Astrocyte (in vitro differentiated cells and primary cell): Measurements from ENCODE around the gene APMAP. TPM values are rescaled to one million over a fixed set of nuclear protein-coding genes. Genes with fewer than 3 reads are reported as not detected.

ENCODE experiments used
- DNase-seq: peaks from one replicate; pipeline ENCODE4 v3.0.0-alpha.2; 2010; ENCODE audit warnings: low read depth
- FAIRE-seq: peaks from 2 replicates; lab custom pipeline; 2011; peaks lifted over from hg19 to GRCh38; lab: Jason Lieb, UNC
- H2AFZ ChIP-seq: 2 replicates; pipeline ENCODE4 v1.6.0; 2012; ENCODE audit warnings: low read depth, low read length, inconsistent platforms
- H3K27ac ChIP-seq: 2 replicates; pipeline ENCODE4 v1.5.1; 2011; ENCODE audit warnings: low read depth, low read length, inconsistent platforms
- H3K27me3 ChIP-seq: 2 replicates; pipeline ENCODE4 v1.6.0; 2011; ENCODE audit warnings: low read length, inconsistent platforms; ENCODE audit not compliant: insufficient read depth
- H3K36me3 ChIP-seq: 2 replicates; pipeline ENCODE4 v1.5.1; 2011; ENCODE audit warnings: low read length, inconsistent platforms; ENCODE audit not compliant: insufficient read depth
- H3K4me1 ChIP-seq: 2 replicates; pipeline ENCODE4 v1.5.1; 2011; ENCODE audit warnings: low read length, inconsistent platforms; ENCODE audit not compliant: insufficient read depth
- H3K4me2 ChIP-seq: 2 replicates; pipeline ENCODE4 v1.6.0; 2012; ENCODE audit warnings: low read length, inconsistent platforms
- H3K4me3 ChIP-seq: 2 replicates; pipeline ENCODE4 v1.5.1; 2011; ENCODE audit warnings: low read depth, mild to moderate bottlenecking, low read length, inconsistent platforms; ENCODE audit not compliant: insufficient read depth
- H3K79me2 ChIP-seq: 2 replicates; pipeline ENCODE4 v1.6.0; 2012; ENCODE audit warnings: mild to moderate bottlenecking, low read length, inconsistent platforms; ENCODE audit not compliant: insufficient read depth
- H3K9ac ChIP-seq: 2 replicates; pipeline ENCODE4 v1.6.0; 2012; ENCODE audit warnings: mild to moderate bottlenecking, low read length, inconsistent platforms
- H3K9me3 ChIP-seq: 2 replicates; pipeline ENCODE4 v1.5.1; 2012; ENCODE audit warnings: low read depth, mild to moderate bottlenecking, low read length, inconsistent platforms; ENCODE audit not compliant: insufficient read depth
- H4K20me1 ChIP-seq: 2 replicates; pipeline ENCODE4 v1.6.0; 2012; ENCODE audit warnings: low read length, inconsistent platforms; ENCODE audit not compliant: insufficient read depth
- H3K27ac Mint-ChIP-seq: one replicate; pipeline ENCODE4 v1.8.0; 2021; ENCODE audit warnings: mild to moderate bottlenecking, mixed read lengths; ENCODE audit not compliant: unreplicated experiment
- H3K27me3 Mint-ChIP-seq: one replicate; pipeline ENCODE4 v1.8.0; 2021; ENCODE audit warnings: low read depth, mixed read lengths; ENCODE audit not compliant: unreplicated experiment
- H3K36me3 Mint-ChIP-seq: one replicate; pipeline ENCODE4 v1.8.0; 2021; ENCODE audit warnings: low read depth, mixed read lengths; ENCODE audit not compliant: unreplicated experiment
- H3K4me1 Mint-ChIP-seq: one replicate; pipeline ENCODE4 v1.8.0; 2021; ENCODE audit warnings: low read depth, mixed read lengths; ENCODE audit not compliant: unreplicated experiment
- H3K4me3 Mint-ChIP-seq: one replicate; pipeline ENCODE4 v1.8.0; 2021; ENCODE audit warnings: mild to moderate bottlenecking, moderate library complexity, mixed read lengths; ENCODE audit not compliant: unreplicated experiment
- H3K9me3 Mint-ChIP-seq: one replicate; pipeline ENCODE4 v1.8.0; 2021; ENCODE audit warnings: mild to moderate bottlenecking, mixed read lengths; ENCODE audit not compliant: unreplicated experiment
- CTCF ChIP-seq: IDR thresholded peaks from 2 replicates; pipeline ENCODE4 v1.5.1; 2011; ENCODE audit warnings: low read depth, mild to moderate bottlenecking, inconsistent platforms, low read length, moderate library complexity; ENCODE audit not compliant: insufficient read depth
- EZH2 ChIP-seq: IDR thresholded peaks from 2 replicates; pipeline ENCODE4 v1.6.1; 2012; ENCODE audit warnings: mild to moderate bottlenecking, low read length, inconsistent platforms; ENCODE audit not compliant: insufficient read depth
- total RNA-seq: library from RNA; stranded (reverse); gene quantifications from 2 replicates; pipeline ENCODE4 v1.2.1, GENCODE V29; 2021

The APMAP gene
- total RNA-seq, 1 donor from 2014 or later: 110 TPM

- Mint-ChIP-seq H3K9me3 (peaks cover 11% of the 10 kb centered on the region), H3K4me3 (no peak overlapping the region), H3K36me3 (no peaks in the 10 kb centered on the region), H3K27ac (no peak overlapping the region), H3K27me3 (peaks cover 15% of the 10 kb centered on the region), H3K4me1 (peaks cover 17% of the 10 kb centered on the region)
- H3K27ac ChIP-seq: no peak overlapping the region
- no peaks in the 10 kb centered on the region for H3K9me3 ChIP-seq
- DNase-seq: no peak
- no peaks in the 10 kb centered on the region for H3K27me3 ChIP-seq
- H3K4me3 ChIP-seq: no peak overlapping the region
- H3K9ac ChIP-seq: no peak overlapping the region
- H3K79me2 ChIP-seq: no peaks in the 10 kb centered on the region
- no peak overlapping the region for H2AFZ ChIP-seq
- no peaks in the 10 kb centered on the region for H3K36me3 ChIP-seq
- peak overlapping the region; percentile 73 for H3K4me2 ChIP-seq
- no peak for TF ChIP-seq CTCF
- no peak for TF ChIP-seq EZH2
- no peak for FAIRE-seq
- H3K4me1 ChIP-seq: no peaks in the 10 kb centered on the region
- H4K20me1 ChIP-seq: no peaks in the 10 kb centered on the region
Observed at GRCh38 chr20:24918579-24919566, 73.7 kb downstream of the APMAP start.

- Histone ChIP-seq H3K4me3 (no peak overlapping the region), H3K4me1 (no peaks in the 10 kb centered on the region), H3K79me2 (no peaks in the 10 kb centered on the region), H3K27ac (no peak overlapping the region), H3K36me3 (no peaks in the 10 kb centered on the region), H3K9me3 (no peaks in the 10 kb centered on the region), H3K27me3 (no peaks in the 10 kb centered on the region), H3K9ac (peak overlapping the region; percentile 44), H4K20me1 (no peaks in the 10 kb centered on the region), H2AFZ (peak overlapping the region; percentile 65), H3K4me2 (peak overlapping the region; percentile 73)
- no peak overlapping the region for H3K4me3 Mint-ChIP-seq
- DNase-seq (peak; percentile 28), FAIRE-seq (no peak)
- TF ChIP-seq EZH2 (no peak), CTCF (peak; percentile 64)
- H3K4me1 Mint-ChIP-seq: peaks cover 17% of the 10 kb centered on the region
- H3K9me3 Mint-ChIP-seq: peaks cover 11% of the 10 kb centered on the region
- H3K27ac Mint-ChIP-seq: no peak overlapping the region
- peaks cover 19% of the 10 kb centered on the region for H3K27me3 Mint-ChIP-seq
- H3K36me3 Mint-ChIP-seq: no peaks in the 10 kb centered on the region
Observed at GRCh38 chr20:24917797-24918578, 74.6 kb downstream of the APMAP start.
